Fibroblast of lung (primary cell): ENCODE data around the gene FRMD1.

ENCODE experiments used
- EZH2 ChIP-seq: IDR thresholded peaks from 2 replicates; pipeline ENCODE4 v1.5.1; 2012; ENCODE audit warnings: low read length, control low read depth, mild to moderate bottlenecking; ENCODE audit errors: missing control alignments
- TF ChIP-seq, protein P1 (sequence below), 2 donors: IDR thresholded peaks in 1 of 2; conservative IDR thresholded peaks in 1 of 2; 1 replicate in 1 of 2; 2 replicates in 1 of 2; pipeline ENCODE4 v1.5.1; 2011 to 2012; ENCODE audit warnings: low read length in 2 of 2, control low read depth in 1 of 2, inconsistent platforms in 1 of 2, low read depth in 1 of 2, mild to moderate bottlenecking in 1 of 2

DNA sequence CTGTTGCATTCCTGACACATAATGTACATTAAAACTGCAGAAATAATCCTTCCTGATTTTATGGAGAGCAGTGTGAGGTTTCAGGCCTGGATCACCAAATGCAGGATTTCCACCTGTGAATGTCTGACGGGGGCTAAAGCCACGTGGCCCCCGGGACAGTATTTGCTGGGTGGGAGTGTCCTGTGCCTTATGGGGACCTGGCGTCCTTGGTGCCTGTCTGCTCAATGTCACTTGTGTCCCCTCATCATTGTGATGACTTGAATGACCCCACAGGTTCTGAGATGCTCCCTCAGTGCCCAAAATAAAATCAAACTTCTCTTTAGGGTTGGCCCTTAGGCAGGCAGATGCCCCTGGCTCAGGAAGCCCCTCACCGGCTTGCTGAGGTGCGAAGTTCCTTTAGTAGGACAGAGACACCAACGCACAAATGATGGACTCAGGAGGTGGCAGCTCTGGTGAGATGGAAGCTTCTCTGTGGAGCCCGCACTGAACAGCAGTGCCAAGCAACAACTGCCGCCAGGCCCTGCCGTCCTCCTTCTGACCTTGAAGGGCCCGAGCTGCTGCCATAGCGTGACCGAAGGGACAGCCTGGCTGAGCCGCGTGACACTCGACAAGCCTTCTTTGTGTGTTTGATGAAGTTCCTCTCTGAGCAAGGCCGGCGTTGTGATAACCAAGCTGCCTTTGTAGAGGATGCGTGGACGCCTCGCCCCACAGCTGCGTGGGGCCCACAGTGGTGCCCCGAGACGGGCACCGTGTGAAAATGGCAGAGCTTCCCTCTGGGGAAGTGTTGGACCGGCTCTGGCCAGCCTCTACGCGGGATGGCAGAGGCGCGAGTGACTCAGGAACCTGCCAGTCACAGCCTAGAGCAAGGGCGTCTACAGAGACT is 30.9 kb downstream of the FRMD1 start:
- TF ChIP-seq, protein P1, sequence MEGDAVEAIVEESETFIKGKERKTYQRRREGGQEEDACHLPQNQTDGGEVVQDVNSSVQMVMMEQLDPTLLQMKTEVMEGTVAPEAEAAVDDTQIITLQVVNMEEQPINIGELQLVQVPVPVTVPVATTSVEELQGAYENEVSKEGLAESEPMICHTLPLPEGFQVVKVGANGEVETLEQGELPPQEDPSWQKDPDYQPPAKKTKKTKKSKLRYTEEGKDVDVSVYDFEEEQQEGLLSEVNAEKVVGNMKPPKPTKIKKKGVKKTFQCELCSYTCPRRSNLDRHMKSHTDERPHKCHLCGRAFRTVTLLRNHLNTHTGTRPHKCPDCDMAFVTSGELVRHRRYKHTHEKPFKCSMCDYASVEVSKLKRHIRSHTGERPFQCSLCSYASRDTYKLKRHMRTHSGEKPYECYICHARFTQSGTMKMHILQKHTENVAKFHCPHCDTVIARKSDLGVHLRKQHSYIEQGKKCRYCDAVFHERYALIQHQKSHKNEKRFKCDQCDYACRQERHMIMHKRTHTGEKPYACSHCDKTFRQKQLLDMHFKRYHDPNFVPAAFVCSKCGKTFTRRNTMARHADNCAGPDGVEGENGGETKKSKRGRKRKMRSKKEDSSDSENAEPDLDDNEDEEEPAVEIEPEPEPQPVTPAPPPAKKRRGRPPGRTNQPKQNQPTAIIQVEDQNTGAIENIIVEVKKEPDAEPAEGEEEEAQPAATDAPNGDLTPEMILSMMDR (conservative IDR thresholded peaks at IDR 0.05 in 1 of 2, IDR thresholded peaks at IDR 0.05 in 1 of 2; ENCODE audit: low read depth in 1 of 2, low read length in 2 of 2): no peak
- TF ChIP-seq EZH2: no peak
